Memory B cell (primary cell): Measurements from ENCODE around the gene CACNA1G.

Source experiments
- ATAC-seq: fragments of 150-1000 bp; cut with Tn5 transposase; 2 replicates; pipeline ENCODE4 v1.10.0; 2021; ENCODE audit warnings: low read depth, mild to moderate bottlenecking, moderate library complexity
- DNase-seq, 2 donors: peaks; one replicate each; pipeline ENCODE4 v3.0.0; 2022; ENCODE audit warnings: low spot score in 2 of 2
- H3K27ac Mint-ChIP-seq: one replicate; pipeline ENCODE4 v1.8.0; 2022; ENCODE audit warnings: mild to moderate bottlenecking, moderate library complexity, mixed read lengths
- H3K27me3 Mint-ChIP-seq: one replicate; pipeline ENCODE4 v1.8.0; 2022; ENCODE audit warnings: mixed read lengths
- H3K36me3 Mint-ChIP-seq: one replicate; pipeline ENCODE4 v1.8.0; 2022; ENCODE audit warnings: mild to moderate bottlenecking, mixed read lengths
- H3K4me1 Mint-ChIP-seq: one replicate; pipeline ENCODE4 v1.8.0; 2022; ENCODE audit warnings: mixed read lengths
- H3K4me3 Mint-ChIP-seq: one replicate; pipeline ENCODE4 v1.8.0; 2022; ENCODE audit warnings: mild to moderate bottlenecking, moderate library complexity, mixed read lengths
- H3K9me3 Mint-ChIP-seq: one replicate; pipeline ENCODE4 v1.8.0; 2022; ENCODE audit warnings: mixed read lengths

CACNA1G gene

DNA sequence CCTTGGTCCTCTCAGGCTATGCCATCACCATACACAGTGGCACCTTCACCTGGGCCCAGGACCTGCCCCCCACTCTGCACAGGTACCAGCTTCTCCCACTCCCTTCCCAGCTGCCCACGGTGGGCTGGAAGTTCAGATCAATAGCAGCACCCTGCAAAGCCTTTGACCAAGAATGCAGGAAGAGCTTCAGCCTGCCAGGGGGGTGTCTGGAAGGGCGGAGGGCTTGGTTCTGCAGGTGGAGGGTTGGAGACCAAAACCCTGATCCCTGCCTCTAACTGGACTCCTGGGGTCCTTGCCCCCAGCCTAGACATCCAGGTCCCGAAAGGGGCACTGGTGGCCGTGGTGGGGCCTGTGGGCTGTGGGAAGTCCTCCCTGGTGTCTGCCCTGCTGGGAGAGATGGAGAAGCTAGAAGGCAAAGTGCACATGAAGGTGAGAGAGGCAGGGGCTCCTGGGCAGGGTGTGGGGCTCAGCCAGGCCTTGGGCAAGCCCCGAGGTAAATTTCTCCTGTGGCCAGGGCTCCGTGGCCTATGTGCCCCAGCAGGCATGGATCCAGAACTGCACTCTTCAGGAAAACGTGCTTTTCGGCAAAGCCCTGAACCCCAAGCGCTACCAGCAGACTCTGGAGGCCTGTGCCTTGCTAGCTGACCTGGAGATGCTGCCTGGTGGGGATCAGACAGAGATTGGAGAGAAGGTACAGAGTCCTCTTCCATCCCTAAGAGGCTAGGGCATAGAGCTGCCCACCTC is 108.5 kb downstream of the CACNA1G start:
- H3K27me3 Mint-ChIP-seq = peaks cover 4% of the 10 kb centered on the region
- ATAC-seq (no peak), DNase-seq (no peak)
- no peaks in the 10 kb centered on the region for H3K9me3 Mint-ChIP-seq
- H3K36me3 Mint-ChIP-seq = no peaks in the 10 kb centered on the region
- no peaks in the 10 kb centered on the region for H3K4me1 Mint-ChIP-seq
- H3K27ac Mint-ChIP-seq = no peak overlapping the region
- H3K4me3 Mint-ChIP-seq = no peak overlapping the region

DNA sequence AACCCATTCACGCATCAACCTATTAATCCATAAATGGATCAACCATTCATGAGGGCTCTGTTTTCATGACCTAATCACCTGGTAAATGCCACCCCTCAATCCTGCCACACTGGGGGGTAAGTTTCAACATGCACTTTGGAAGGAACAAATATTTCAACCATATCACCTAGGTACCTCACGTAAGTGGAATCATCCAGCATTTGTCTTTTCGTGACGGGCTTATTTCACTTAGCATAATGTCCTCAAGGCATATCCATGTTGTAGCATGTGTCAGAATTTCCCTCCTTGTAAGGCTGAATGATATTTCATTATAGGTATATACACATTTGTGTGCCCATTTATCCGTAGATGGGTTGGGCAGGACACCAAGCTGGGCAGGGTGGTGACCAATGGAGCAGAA is 111.6 kb downstream of the CACNA1G start:
- Mint-ChIP-seq H3K36me3 (no peaks in the 10 kb centered on the region), H3K4me3 (no peak overlapping the region), H3K4me1 (no peaks in the 10 kb centered on the region), H3K9me3 (no peaks in the 10 kb centered on the region), H3K27ac (no peak overlapping the region), H3K27me3 (peaks cover 6% of the 10 kb centered on the region)
- ATAC-seq (no peak), DNase-seq (no peak)

DNA sequence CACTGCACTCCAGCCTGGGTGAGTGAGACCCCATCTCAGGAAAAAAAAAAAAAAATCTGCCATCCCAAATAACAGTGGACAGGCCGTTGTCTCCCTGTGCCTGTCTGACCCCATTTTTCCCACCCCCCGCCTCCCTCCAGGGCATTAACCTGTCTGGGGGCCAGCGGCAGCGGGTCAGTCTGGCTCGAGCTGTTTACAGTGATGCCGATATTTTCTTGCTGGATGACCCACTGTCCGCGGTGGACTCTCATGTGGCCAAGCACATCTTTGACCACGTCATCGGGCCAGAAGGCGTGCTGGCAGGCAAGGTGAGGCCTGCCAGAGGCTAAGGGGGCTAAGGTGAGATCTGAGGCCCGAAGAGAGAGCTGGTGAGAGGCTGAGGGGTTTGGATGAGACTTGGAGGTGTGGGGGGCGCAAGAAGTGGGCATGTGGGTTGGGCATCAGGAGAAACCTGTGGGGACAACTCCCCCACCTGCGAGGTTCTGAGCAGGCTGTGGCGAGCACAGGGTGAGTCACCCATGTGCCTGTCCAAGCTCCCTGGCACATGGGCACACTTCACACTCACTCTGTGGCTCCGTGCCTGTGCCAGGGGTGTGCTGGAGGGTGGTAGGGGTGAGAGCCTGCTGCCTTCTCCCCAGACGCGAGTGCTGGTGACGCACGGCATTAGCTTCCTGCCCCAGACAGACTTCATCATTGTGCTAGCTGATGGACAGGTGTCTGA is 112.5 kb downstream of the CACNA1G start:
- no peak for ATAC-seq
- DNase-seq = no peak
- Mint-ChIP-seq H3K36me3 (no peaks in the 10 kb centered on the region), H3K27ac (no peak overlapping the region), H3K4me3 (no peak overlapping the region), H3K9me3 (no peaks in the 10 kb centered on the region), H3K4me1 (no peaks in the 10 kb centered on the region), H3K27me3 (peaks cover 7% of the 10 kb centered on the region)

DNA sequence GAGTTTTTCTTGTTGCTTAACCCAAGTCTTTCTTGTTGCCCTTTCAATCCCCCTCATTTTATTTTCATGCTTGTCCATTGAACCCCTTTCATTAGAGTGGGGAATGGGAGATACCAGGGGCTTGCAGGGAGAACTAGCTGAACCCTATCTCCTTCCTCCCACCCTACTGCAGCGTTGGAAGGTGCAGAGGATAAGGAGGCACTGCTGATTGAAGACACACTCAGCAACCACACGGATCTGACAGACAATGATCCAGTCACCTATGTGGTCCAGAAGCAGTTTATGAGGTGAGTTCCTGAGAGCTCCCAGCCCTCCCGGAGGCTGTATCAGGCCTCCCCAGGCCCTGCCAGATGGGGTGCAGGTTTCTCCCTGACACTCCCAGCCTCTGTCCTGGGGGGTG is 114.7 kb downstream of the CACNA1G start:
- no peaks in the 10 kb centered on the region for H3K4me1 Mint-ChIP-seq
- no peak overlapping the region for H3K4me3 Mint-ChIP-seq
- ATAC-seq (no peak), DNase-seq (no peak)
- peaks cover 13% of the 10 kb centered on the region for H3K27me3 Mint-ChIP-seq
- no peak overlapping the region for H3K27ac Mint-ChIP-seq
- H3K9me3 Mint-ChIP-seq = no peaks in the 10 kb centered on the region
- no peaks in the 10 kb centered on the region for H3K36me3 Mint-ChIP-seq

DNA sequence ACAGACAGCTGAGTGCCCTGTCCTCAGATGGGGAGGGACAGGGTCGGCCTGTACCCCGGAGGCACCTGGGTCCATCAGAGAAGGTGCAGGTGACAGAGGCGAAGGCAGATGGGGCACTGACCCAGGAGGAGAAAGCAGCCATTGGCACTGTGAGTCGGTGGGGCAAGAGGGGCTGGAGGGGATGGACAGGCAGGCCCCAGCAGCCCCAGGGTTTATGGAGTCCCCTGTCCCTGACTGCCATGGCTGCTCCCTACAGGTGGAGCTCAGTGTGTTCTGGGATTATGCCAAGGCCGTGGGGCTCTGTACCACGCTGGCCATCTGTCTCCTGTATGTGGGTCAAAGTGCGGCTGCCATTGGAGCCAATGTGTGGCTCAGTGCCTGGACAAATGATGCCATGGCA is 115.1 kb downstream of the CACNA1G start:
- no peak for DNase-seq
- Mint-ChIP-seq H3K9me3 (no peaks in the 10 kb centered on the region), H3K27ac (no peak overlapping the region), H3K4me1 (no peaks in the 10 kb centered on the region), H3K27me3 (peaks cover 16% of the 10 kb centered on the region), H3K36me3 (no peaks in the 10 kb centered on the region), H3K4me3 (no peak overlapping the region)
- ATAC-seq = no peak

DNA sequence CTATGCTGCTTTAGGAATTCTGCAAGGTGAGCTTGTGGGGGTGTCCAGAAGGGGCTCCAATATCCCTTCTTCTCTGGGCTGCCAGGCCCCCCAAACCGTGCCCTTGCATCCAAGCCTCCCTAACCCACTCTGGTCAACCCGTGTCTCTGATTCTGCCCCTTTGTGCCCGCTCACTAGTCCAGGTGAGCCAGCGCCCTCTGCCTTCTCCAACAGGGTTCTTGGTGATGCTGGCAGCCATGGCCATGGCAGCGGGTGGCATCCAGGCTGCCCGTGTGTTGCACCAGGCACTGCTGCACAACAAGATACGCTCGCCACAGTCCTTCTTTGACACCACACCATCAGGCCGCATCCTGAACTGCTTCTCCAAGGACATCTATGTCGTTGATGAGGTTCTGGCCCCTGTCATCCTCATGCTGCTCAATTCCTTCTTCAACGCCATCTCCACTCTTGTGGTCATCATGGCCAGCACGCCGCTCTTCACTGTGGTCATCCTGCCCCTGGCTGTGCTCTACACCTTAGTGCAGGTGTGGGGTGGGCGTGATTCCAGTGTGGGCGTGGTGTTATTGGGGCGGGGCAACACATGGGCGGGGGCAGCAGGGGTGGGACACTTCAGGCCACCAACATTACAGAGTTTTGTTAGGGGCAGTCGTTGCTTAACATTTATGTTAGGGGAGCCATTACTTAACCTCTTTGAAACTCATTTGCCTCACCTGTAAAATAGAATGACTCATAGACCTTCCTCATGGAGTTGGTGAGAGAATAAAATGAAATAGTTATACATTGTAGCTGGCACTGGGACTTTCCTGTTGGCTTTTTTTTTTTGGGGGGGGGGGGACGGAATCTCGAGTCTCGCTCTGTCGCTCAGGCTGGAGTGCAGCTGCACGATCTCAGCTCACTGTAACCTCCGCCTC is 115.8 kb downstream of the CACNA1G start:
- Mint-ChIP-seq H3K36me3 (no peaks in the 10 kb centered on the region), H3K4me3 (no peak overlapping the region), H3K9me3 (no peaks in the 10 kb centered on the region), H3K4me1 (peaks cover 3% of the 10 kb centered on the region), H3K27me3 (peaks cover 19% of the 10 kb centered on the region), H3K27ac (no peak overlapping the region)
- DNase-seq = no peak
- no peak for ATAC-seq
